A549 treated with AZD2906 at 1 μM for 4 hours (cell line): ENCODE results near the gene STYX. TPM values are rescaled to one million over a fixed set of nuclear protein-coding genes. Genes with fewer than 3 reads are reported as not detected.

Source experiments
- total RNA-seq: library from RNA; stranded (reverse); fragments of 200-300 nt; extraction: Qiagen RNA extraction; gene quantifications from 5 replicates; pipeline ENCODE4 v1.2.3, GENCODE V29; 2022

The STYX gene
- 5.3 to 6.8 TPM (median 6.2 TPM) in 5 replicates for total RNA-seq

DNA sequence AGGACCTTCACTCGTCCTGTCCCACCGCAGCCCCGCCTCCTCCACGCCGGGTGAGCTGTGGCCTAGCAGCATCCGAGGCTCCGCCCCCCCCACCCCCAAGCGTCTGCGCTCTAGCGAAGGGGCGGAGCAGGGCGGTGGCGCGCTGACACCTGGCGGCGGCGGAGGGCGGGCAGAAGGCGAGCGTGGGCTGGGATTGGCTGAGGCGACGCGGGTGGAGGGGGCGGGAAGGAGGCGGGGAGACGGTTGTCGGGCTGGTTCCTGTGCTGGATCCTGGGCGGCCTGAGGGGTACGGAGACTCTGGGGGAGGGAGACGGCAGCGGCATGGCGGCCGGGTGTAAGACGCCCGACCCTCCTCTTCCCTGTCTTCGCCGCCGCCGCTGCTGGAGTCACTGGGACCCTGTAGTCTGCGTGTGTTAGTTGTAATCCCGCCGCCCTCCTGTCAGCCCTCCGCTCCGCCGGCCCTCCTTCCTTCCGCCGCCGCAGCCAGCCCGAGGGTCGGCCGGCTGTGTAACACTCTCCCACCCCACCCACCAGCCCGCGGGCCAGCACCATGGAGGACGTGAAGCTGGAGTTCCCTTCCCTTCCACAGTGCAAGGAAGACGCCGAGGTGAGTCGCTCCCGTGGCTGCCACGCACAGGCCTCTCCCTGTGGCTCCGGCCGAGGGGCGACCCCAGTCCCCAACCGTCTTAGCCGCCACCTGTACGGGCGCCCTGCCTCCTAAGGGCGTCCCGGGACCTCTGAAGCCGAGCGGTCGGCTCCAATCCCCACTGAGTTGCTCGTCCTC lies at the start of gene STYX:
TSS of gene STYX (plus strand) at position 242 of the 784 bp plus-strand sequence. CDS start at position 551, 309 bp downstream.

GRCh38 chr14:52695481-52696091 lies 34.4 kb upstream of the STYX start, which contains the start of gene ERO1A:
Gene ERO1A (minus strand): TSS chr14:52695558. CDS start chr14:52695481, 77 bp downstream.

DNA sequence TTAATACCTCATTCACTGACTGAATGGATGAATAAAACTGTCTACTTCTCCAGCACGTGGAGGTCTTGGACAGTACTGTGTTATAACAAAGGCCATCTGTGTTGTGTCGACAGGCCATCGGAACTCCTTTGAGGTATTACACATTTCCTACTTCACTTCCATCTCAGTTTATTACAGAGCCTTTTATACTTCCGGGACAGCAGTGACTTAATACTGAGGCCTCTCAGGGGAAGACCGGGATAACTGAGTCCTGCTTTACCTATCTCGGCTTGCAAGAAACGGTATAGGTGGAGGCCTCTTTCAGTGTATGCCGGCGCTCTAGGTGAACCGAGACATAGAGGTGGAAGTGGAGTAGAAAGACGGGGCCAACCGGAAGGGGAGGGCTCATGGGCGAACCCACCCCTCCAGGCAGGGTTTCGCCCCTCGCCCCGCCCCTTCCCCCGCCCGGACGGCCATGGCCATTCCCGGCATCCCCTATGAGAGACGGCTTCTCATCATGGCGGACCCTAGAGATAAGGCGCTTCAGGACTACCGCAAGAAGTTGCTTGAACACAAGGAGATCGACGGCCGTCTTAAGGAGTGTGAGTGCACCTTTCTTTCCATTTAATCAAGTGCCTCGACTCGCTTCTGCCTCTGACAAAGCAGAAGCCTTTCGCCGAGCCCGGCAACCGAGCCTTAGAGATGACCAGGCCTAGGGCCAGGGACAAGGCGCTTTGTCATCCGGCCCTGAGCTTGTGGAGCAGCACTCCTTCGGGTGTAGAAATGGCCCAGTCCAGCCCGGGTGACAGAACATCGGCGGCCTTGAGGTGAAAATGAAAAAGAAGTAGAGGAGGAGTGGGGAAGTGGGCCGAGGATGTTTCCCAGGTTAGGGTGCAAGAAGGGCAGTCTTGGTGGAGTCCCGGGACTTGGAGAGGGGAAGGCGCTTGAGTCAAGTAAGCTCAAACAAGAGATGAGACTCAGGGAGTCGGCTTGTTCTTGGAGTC lies 23.0 kb upstream of the STYX start, which contains the start of gene PSMC6:
TSS of gene PSMC6 (plus strand) at position 477 of the 983 bp plus-strand sequence. CDS start at position 497, 20 bp downstream.

DNA sequence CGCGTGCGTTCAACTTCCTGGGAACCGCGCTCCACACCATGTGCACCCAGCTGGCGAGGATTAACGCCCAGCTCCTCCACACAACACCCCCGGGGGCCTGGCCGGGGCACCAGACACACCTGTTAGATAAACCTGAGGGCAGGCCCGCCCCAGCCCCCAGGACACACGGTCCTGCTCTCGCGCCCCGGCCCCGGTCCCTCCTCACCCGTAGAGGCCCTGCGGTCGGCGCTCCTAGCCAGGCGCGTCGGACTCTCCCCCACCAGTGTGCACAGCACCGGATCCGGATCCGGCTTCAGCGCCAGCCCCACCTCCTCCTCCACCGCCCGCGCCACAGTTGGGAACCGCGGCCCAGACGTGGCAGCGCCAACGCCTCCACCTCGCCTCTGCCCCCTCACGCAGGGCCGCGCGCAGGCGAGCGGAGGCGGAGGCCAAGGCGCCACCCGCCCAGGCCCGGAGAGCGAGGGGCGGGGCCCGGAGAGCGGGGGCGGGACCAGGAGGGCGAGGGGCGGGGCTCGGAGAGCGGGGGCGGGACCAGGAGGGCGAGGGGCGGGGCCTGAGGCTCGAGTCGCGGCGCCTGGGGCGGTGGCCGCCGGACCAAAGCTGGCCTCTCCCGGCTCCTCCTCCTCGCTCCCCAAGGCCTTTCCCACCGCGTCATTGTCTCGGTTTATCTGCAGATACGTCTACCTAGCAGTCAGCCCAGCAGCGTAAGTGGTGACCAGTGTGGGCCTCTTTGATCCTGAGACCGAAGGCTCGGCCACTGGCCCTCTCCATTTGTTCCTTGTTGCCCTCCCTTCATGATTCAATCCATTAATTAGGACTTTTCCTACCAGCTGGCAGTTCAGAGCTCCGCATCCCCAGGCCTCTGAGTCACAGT lies 61.5 kb downstream of the STYX start, which contains the start of gene GNPNAT1:
TSS of gene GNPNAT1 (minus strand) at position 385 of the 874 bp plus-strand sequence. CDS start 6,957 bp downstream, outside the sequence.

Other genes with a start within 250 kb of the STYX start
- 0.80 to 1.4 TPM (median 1.2 TPM) in 5 replicates for gene TXNDC16, start 177.7 kb upstream of the STYX start, total RNA-seq
- gene GPR137C, start 177.3 kb upstream of the STYX start, total RNA-seq: 0.06 to 0.15 TPM (median 0.08 TPM) in 5 replicates
- 46.5 to 53.6 TPM (median 50.4 TPM) in 5 replicates for gene ERO1A, start 34.6 kb upstream of the STYX start, total RNA-seq
- gene PSMC6, start 23.0 kb upstream of the STYX start, total RNA-seq: 75.5 to 107 TPM (median 78.7 TPM) in 5 replicates
- 42.8 to 48.9 TPM (median 46.4 TPM) in 5 replicates for gene GNPNAT1, start 61.4 kb downstream of the STYX start, total RNA-seq
- gene FERMT2, start 220.9 kb downstream of the STYX start, total RNA-seq: 37.4 to 52.2 TPM (median 45.1 TPM) in 5 replicates